Measurements from ENCODE around the gene RAB18. TPM values are rescaled to one million over a fixed set of nuclear protein-coding genes. Genes with fewer than 3 reads are reported as not detected.
A peak's percentile ranks its signal among the peaks of the same experiment; 100 is the strongest.
"Not testable (repeated sequence)": the region's sequence is repeated elsewhere in the genome, so short reads cannot be mapped to it uniquely, and the experiment has no call there.

Gene RAB18
- total RNA-seq, 1 donor from 2014 or later = 48.3 TPM

DNA sequence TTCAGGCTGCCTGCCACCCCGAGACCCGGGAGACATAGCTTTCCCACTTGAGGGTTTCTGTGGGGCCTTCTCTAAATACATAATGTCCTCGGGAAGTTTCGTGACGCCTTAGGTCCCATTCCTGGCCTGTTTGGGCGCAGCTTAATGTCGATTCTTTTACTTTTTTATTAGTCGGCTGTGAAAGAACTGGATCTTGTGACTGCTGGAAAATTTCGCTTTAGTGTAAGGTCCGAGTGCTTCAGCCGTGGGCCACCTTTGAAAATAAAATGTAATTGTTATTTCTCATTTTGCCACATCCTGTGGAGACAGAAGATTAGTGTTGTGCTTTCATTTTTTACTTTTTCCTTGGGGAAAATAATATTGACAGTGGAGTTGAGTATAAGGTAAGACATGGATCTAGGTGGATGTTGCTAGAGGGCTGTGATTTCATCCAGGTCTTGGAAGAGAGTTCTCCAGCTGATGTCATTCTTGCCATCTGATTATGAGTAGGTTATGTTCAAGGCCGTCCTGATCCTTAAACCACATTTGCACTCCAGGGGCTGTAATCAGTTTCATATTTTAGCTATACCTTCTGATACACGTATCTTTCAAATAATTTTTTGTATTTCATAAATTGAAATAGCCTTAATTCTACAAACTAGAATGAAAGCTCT, 830 bp downstream of the RAB18 start:
- peaks cover 45% of the 10 kb centered on the region for H3K4me1 Mint-ChIP-seq
- ChIA-PET CTCF (interaction anchor here (0.6 kb wide), 1 partner anchor 885 kb away, joined by 3 read pairs; no protein-coding TSS in a partner anchor), POLR2A (interaction anchor here (0.6 to 1.7 kb wide), 6 partner anchors 252 to 1036 kb away, joined by 3 to 17 read pairs (median 6); partner anchors contain the start of genes MASTL, MPP7 and YME1L1)
- H3K36me3 Mint-ChIP-seq (ENCODE audit: low read depth) = peaks cover 25% of the 10 kb centered on the region
- H3K27me3 Mint-ChIP-seq = no peaks in the 10 kb centered on the region
- DNase-seq (no peak), ATAC-seq (ENCODE audit: low read depth) (no peak)
- H3K9me3 Mint-ChIP-seq = no peaks in the 10 kb centered on the region
- TF ChIP-seq, protein P1, sequence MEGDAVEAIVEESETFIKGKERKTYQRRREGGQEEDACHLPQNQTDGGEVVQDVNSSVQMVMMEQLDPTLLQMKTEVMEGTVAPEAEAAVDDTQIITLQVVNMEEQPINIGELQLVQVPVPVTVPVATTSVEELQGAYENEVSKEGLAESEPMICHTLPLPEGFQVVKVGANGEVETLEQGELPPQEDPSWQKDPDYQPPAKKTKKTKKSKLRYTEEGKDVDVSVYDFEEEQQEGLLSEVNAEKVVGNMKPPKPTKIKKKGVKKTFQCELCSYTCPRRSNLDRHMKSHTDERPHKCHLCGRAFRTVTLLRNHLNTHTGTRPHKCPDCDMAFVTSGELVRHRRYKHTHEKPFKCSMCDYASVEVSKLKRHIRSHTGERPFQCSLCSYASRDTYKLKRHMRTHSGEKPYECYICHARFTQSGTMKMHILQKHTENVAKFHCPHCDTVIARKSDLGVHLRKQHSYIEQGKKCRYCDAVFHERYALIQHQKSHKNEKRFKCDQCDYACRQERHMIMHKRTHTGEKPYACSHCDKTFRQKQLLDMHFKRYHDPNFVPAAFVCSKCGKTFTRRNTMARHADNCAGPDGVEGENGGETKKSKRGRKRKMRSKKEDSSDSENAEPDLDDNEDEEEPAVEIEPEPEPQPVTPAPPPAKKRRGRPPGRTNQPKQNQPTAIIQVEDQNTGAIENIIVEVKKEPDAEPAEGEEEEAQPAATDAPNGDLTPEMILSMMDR (IDR thresholded peaks at IDR 0.05) = no peak
- peak overlapping the region; percentile 100 for H3K4me3 Mint-ChIP-seq
- H3K27ac Mint-ChIP-seq = peak overlapping the region; percentile 99
- intact Hi-C loops (cut with micrococcal nuclease) = loop anchor here (1.0 to 5.0 kb wide), 10 partner anchors 145 to 1174 kb away; partner anchors contain the start of genes ABI1, ANKRD26 and MASTL

DNA sequence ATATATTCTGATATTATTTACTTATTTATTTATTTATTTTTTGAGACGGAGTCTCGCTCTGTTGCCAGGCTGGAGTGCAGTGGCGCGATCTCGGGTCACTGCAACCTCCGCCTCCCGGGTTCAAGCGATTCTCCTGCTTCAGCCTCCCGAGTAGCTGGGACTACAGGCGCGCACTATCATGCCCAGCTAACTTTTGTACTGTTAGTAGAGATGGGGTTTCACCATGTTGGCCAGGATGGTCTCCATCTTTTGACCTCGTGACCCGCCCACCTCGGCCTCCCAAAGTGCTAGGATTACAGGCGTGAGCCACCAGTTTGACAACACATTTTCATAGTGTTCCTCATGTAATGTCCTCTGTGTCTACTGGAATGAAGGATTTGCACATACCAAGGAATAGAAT, 1.4 kb downstream of the RAB18 start:
- Mint-ChIP-seq H3K27ac (peak overlapping the region; percentile 4), H3K36me3 (ENCODE audit: low read depth) (peaks cover 31% of the 10 kb centered on the region), H3K4me1 (peaks cover 46% of the 10 kb centered on the region), H3K4me3 (peak overlapping the region; percentile 63)
- H3K9me3 Mint-ChIP-seq; CTCF ChIA-PET; DNase-seq; ATAC-seq (ENCODE audit: low read depth); H3K27me3 Mint-ChIP-seq: not testable (repeated sequence)
- intact Hi-C loops (cut with micrococcal nuclease) = loop anchor here (2.0 kb wide), 3 partner anchors 237 to 1173 kb away; partner anchors contain the start of gene ABI1
- POLR2A ChIA-PET = interaction anchor here (0.6 kb wide), 1 partner anchor 269 kb away, joined by 4 read pairs; no protein-coding TSS in a partner anchor

DNA sequence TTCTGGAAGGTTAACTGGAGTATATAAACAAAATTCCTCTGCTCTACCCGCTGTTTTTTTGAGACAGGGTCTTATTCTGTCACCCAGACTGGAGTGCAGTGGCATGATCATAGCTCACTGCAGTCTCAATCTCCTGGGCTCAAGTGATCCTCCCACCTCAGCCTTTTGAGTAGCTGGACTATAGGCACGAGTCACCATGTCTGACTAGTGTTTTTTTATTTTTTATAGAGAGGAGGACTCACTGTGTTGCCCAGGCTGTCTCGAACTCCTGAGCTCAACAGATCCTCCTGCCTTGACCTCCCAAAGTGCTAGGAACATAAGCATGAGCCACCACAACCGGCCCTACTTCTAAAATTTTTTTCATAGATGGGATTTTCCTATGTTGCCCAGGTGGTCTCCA, 2.2 kb downstream of the RAB18 start:
- DNase-seq = no peak
- no peak overlapping the region for H3K27ac Mint-ChIP-seq
- intact Hi-C loops (cut with micrococcal nuclease) = no loop called here

DNA sequence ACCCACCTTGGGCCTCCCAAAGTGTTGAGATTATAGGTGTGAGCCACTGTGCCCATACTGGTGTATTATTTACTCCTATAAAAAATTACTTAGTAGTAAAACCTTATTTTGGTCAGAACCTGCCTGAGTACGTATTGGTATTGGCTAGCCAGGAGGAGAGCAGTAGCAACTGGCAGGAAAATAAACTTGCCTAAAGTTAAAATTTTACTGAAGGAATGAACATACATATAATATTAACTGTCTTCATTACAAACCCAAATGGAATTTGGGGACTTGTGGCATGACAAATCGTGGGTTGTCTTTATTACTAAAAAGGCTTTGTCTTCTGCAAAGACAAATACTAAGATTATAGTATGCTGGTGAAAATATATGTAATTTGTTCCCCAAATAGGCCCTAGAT, 8.4 kb downstream of the RAB18 start:
- Mint-ChIP-seq H3K27ac (no peak overlapping the region), H3K4me3 (no peak overlapping the region), H3K4me1 (peaks cover 19% of the 10 kb centered on the region), H3K9me3 (no peaks in the 10 kb centered on the region), H3K36me3 (ENCODE audit: low read depth) (peaks cover 62% of the 10 kb centered on the region), H3K27me3 (no peaks in the 10 kb centered on the region)
- intact Hi-C loops (cut with micrococcal nuclease) = no loop called here
- ATAC-seq (ENCODE audit: low read depth) (no peak), DNase-seq (no peak)
- CTCF ChIA-PET = no interaction called here
- TF ChIP-seq, protein P1 (IDR thresholded peaks at IDR 0.05) = no peak
- POLR2A ChIA-PET = no interaction called here

More for the DNA sequence above, 2.2 kb downstream of the RAB18 start:
- Mint-ChIP-seq H3K4me1 (peaks cover 46% of the 10 kb centered on the region), H3K36me3 (ENCODE audit: low read depth) (peaks cover 35% of the 10 kb centered on the region), H3K27me3 (no peaks in the 10 kb centered on the region), H3K9me3 (no peaks in the 10 kb centered on the region), H3K4me3 (peak overlapping the region; percentile 17)
- ATAC-seq (ENCODE audit: low read depth) = no peak
- CTCF ChIA-PET = no interaction called here
- TF ChIP-seq, protein P1 (IDR thresholded peaks at IDR 0.05) = no peak
- POLR2A ChIA-PET = interaction anchor here (0.6 kb wide), 1 partner anchor 270 kb away, joined by 4 read pairs; no protein-coding TSS in a partner anchor

DNA sequence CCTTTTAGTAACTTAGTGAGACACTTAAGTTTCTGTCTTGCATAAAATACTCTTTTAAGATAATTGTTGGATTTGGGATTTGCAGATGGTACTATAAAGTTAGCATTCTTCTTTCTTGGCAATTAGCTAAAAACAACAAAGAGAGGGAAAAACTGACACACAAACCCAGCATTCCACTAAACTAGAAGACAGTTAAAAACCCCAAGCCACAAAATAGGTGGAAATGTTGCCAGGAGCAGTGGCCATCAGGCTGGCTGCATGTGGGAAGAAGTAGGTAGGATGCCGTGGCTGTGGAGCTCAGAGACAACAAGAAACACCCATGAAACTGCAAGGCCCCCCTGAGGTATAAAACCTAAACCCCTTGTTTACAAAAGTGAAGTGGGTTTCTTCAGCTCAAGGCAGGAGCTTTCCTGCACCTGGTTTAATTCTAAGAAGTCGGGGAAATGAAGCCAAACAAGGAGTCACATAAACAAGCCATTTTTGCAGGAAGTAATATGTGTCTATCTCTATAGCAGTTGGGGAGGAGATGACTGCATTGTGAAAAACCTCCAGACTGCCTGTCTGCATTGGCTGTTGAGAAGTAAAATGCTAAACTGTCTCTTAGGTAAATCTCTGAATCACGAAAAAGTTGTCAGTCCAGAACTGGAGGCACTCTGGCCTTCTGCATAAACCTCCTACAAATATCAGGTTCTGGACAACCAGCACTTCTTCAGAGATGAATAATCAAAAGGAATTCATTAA, 9.5 kb downstream of the RAB18 start:
- peaks cover 63% of the 10 kb centered on the region for H3K36me3 Mint-ChIP-seq (ENCODE audit: low read depth)
- ATAC-seq (ENCODE audit: low read depth) = no peak
- peaks cover 21% of the 10 kb centered on the region for H3K4me1 Mint-ChIP-seq

More for the DNA sequence above, 9.5 kb downstream of the RAB18 start:
- TF ChIP-seq, protein P1 (IDR thresholded peaks at IDR 0.05) = no peak
- Mint-ChIP-seq H3K27ac (no peak overlapping the region), H3K9me3 (no peaks in the 10 kb centered on the region), H3K27me3 (no peaks in the 10 kb centered on the region), H3K4me3 (no peak overlapping the region)
- no peak for DNase-seq
- ChIA-PET CTCF (no interaction called here), POLR2A (interaction anchor here (0.6 kb wide), 1 partner anchor 28 kb away, joined by 3 read pairs; no protein-coding TSS in a partner anchor)
- intact Hi-C loops (cut with micrococcal nuclease) = no loop called here
